Prostate gland (tissue), 2 donors: ENCODE measurements around the gene TRMU.

ENCODE experiments used
- POLR2A ChIP-seq: fragments of 450-650 bp; IDR thresholded peaks from one replicate; pipeline ENCODE4 v1.6.1; 2016; ENCODE audit warnings: antibody characterized with exemption, mild to moderate bottlenecking
- TF ChIP-seq, protein P1 (sequence below), 4 experiments: fragments of 200-600 bp in 2 of 4; fragments of 450-650 bp in 2 of 4; sonication (generic) in 2 of 4; IDR thresholded peaks; 1 replicate in 3 of 4; 2 replicates in 1 of 4; pipeline ENCODE4 v1.5.1; 2016 to 2019; ENCODE audit warnings: antibody characterized with exemption in 4 of 4, mild to moderate bottlenecking in 2 of 4, moderate library complexity in 2 of 4

GRCh38 chr22:46350646-46351045, 15.1 kb downstream of the TRMU start:
- TF ChIP-seq, protein P1, sequence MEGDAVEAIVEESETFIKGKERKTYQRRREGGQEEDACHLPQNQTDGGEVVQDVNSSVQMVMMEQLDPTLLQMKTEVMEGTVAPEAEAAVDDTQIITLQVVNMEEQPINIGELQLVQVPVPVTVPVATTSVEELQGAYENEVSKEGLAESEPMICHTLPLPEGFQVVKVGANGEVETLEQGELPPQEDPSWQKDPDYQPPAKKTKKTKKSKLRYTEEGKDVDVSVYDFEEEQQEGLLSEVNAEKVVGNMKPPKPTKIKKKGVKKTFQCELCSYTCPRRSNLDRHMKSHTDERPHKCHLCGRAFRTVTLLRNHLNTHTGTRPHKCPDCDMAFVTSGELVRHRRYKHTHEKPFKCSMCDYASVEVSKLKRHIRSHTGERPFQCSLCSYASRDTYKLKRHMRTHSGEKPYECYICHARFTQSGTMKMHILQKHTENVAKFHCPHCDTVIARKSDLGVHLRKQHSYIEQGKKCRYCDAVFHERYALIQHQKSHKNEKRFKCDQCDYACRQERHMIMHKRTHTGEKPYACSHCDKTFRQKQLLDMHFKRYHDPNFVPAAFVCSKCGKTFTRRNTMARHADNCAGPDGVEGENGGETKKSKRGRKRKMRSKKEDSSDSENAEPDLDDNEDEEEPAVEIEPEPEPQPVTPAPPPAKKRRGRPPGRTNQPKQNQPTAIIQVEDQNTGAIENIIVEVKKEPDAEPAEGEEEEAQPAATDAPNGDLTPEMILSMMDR (IDR thresholded peaks at IDR 0.05): no peak
- no peak for TF ChIP-seq POLR2A
